Neutrophil (primary cell): ENCODE data around the gene GRIK4.

Experiments
- H3K27ac ChIP-seq: fragments of 200-600 bp; sonication (generic); 2 replicates; pipeline ENCODE4 v1.5.1; 2016; ENCODE audit warnings: mild to moderate bottlenecking, moderate library complexity
- H3K27me3 ChIP-seq: fragments of 200-600 bp; sonication (generic); 2 replicates; pipeline ENCODE4 v1.6.0; 2016; ENCODE audit warnings: mild to moderate bottlenecking
- H3K36me3 ChIP-seq: fragments of 200-600 bp; sonication (generic); 2 replicates; pipeline ENCODE4 v1.5.1; 2017
- H3K4me1 ChIP-seq, 2 experiments: fragments of 200-600 bp in 1 of 2; sonication (generic) in 1 of 2; 1 replicate in 1 of 2; 2 replicates in 1 of 2; pipeline versions ENCODE4 v1.5.1 to v1.6.1; 2013 to 2016; ENCODE audit warnings: low read depth in 1 of 2, low read length in 1 of 2, mild to moderate bottlenecking in 1 of 2, moderate library complexity in 1 of 2; ENCODE audit not compliant: control insufficient read depth in 1 of 2, insufficient read depth in 1 of 2
- H3K4me3 ChIP-seq, 2 experiments: fragments of 200-600 bp in 1 of 2; sonication (generic) in 1 of 2; 1 replicate in 1 of 2; 2 replicates in 1 of 2; pipeline ENCODE4 v1.5.1; 2013 to 2016; ENCODE audit warnings: low read depth in 1 of 2, low read length in 1 of 2, mild to moderate bottlenecking in 1 of 2, moderate library complexity in 1 of 2
- H3K9me3 ChIP-seq: fragments of 200-600 bp; sonication (generic); 2 replicates; pipeline ENCODE4 v1.5.1; 2016
- TF ChIP-seq, protein P1 (sequence below): fragments of 200-600 bp; sonication (generic); IDR thresholded peaks from 2 replicates; pipeline ENCODE4 v1.5.1; 2016; ENCODE audit warnings: antibody characterized with exemption

Gene GRIK4

GRCh38 chr11:120561286-120561685 lies 49.7 kb downstream of the GRIK4 start:
- TF ChIP-seq, protein P1, sequence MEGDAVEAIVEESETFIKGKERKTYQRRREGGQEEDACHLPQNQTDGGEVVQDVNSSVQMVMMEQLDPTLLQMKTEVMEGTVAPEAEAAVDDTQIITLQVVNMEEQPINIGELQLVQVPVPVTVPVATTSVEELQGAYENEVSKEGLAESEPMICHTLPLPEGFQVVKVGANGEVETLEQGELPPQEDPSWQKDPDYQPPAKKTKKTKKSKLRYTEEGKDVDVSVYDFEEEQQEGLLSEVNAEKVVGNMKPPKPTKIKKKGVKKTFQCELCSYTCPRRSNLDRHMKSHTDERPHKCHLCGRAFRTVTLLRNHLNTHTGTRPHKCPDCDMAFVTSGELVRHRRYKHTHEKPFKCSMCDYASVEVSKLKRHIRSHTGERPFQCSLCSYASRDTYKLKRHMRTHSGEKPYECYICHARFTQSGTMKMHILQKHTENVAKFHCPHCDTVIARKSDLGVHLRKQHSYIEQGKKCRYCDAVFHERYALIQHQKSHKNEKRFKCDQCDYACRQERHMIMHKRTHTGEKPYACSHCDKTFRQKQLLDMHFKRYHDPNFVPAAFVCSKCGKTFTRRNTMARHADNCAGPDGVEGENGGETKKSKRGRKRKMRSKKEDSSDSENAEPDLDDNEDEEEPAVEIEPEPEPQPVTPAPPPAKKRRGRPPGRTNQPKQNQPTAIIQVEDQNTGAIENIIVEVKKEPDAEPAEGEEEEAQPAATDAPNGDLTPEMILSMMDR: no peak
- no peaks in the 10 kb centered on the region for H3K36me3 ChIP-seq
- H3K4me1 ChIP-seq: no peaks in the 10 kb centered on the region
- H3K4me3 ChIP-seq: no peak overlapping the region
- no peak overlapping the region for H3K27ac ChIP-seq
- H3K9me3 ChIP-seq: no peaks in the 10 kb centered on the region
- H3K27me3 ChIP-seq: peaks cover 49% of the 10 kb centered on the region

DNA sequence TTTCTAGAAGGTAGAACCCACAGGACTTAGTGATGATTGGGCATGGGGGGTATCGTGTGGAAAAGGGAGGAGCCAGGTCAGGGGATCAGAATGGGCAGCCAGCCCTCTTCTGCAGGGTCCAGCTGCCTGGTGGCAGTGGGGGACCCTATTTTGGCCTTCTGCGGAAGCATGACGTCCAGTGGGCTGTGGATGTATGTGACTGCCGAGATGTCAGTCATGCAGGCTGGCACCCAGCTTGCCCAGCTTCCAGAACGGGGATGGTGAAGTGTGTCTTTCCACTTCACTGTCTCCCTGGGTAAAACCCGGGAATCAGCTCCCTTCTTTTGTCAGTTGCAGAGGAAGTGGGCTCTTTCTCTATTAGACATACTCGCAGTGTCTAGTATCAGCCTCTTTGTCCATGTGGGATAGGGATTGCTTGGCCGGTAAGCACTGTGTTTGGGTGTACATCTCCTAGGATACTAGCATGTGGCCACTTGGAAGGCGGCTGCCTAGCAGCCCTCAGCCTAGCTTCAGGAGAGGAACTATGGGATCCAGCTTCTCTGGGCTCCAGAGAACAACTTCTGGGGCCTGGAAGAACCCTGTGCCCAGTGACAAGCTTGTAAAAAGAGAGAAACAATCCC lies 51.4 kb downstream of the GRIK4 start:
- Histone ChIP-seq H3K4me1 (no peaks in the 10 kb centered on the region), H3K4me3 (no peak overlapping the region), H3K9me3 (no peaks in the 10 kb centered on the region), H3K36me3 (no peaks in the 10 kb centered on the region), H3K27me3 (peaks cover 65% of the 10 kb centered on the region), H3K27ac (no peak overlapping the region)
- TF ChIP-seq, protein P1: no peak

- H3K36me3 ChIP-seq: no peaks in the 10 kb centered on the region
- no peak overlapping the region for H3K4me3 ChIP-seq
Observed at GRCh38 chr11:120563703-120564572, 52.4 kb downstream of the GRIK4 start.

DNA sequence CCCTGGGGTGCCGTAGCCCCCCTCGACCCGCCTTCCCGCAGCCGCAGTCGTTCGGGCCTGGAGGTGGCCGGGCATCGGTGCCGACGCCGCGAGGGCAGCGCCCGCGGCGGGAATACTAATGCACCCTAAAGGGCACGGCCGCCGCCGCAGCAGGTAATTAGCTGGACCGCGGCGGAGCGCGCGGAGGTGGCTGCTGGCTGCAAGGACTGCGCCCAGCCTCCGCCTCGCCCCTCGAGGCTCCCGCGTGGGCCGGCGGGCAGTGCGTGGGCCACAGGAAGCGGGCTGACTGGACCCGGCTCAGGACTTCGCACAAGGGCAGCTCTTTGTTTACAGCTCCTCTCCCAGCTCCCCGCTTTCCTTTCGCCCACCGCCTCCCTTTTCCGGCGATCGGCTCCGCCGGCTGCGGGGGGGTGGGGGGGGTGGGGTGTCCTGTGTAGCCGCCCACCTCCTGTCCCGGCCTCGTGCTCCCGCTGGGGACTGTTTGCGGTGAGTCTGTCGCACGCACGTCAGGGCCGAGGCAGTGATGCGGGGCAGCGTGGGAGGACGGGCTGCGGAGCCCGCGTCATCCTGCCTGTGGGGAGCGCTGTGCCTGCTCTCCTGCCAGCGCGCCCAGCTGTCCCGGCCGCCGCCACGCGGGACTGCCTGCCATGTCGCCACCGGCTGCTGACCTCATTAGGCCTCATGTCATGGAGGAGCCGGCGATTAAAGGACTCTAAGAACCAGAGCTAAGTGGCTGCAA lies 53.2 kb downstream of the GRIK4 start:
- Histone ChIP-seq H3K27ac (no peak overlapping the region), H3K36me3 (no peaks in the 10 kb centered on the region), H3K27me3 (peaks cover 71% of the 10 kb centered on the region), H3K4me1 (no peaks in the 10 kb centered on the region), H3K4me3 (no peak overlapping the region), H3K9me3 (no peaks in the 10 kb centered on the region)
- TF ChIP-seq, protein P1: no peak

More at GRCh38 chr11:120563703-120564572, 52.4 kb downstream of the GRIK4 start:
- TF ChIP-seq, protein P1: no peak
- no peak overlapping the region for H3K27ac ChIP-seq
- H3K9me3 ChIP-seq: no peaks in the 10 kb centered on the region
- H3K4me1 ChIP-seq: no peaks in the 10 kb centered on the region
- peaks cover 67% of the 10 kb centered on the region for H3K27me3 ChIP-seq

GRCh38 chr11:120565466-120566155 lies 54.1 kb downstream of the GRIK4 start:
- TF ChIP-seq, protein P1: no peak
- H3K4me3 ChIP-seq: no peak overlapping the region
- no peaks in the 10 kb centered on the region for H3K36me3 ChIP-seq
- H3K4me1 ChIP-seq: no peaks in the 10 kb centered on the region
- H3K9me3 ChIP-seq: no peaks in the 10 kb centered on the region
- H3K27ac ChIP-seq: no peak overlapping the region
- H3K27me3 ChIP-seq: peaks cover 78% of the 10 kb centered on the region
